SK-N-SH (cell line): ENCODE results near the gene NSL1. TPM values are rescaled to one million over a fixed set of nuclear protein-coding genes. Genes with fewer than 3 reads are reported as not detected.

Source experiments
- CTCF ChIA-PET: fragments of 300-600, 350-600 bp; formaldehyde crosslinking; extraction: SDS; loops from one replicate; lab custom pipeline; 2021; lab: Yijun Ruan, JAX
- POLR2A ChIA-PET: fragments of 350-600 bp; sonication (Branson Sonifier 250); formaldehyde crosslinking; extraction: SDS; loops from one replicate; lab custom pipeline; 2020; ENCODE audit warnings: antibody characterized with exemption, inconsistent platforms; lab: Yijun Ruan, JAX
- DNase-seq: peaks from one replicate; pipeline ENCODE4 v3.0.0; 2012
- H2AFZ ChIP-seq: fragments of 200-600 bp; sonication (generic); 2 replicates; pipeline ENCODE4 v1.8.1; 2016; ENCODE audit warnings: antibody characterized with exemption, mild to moderate bottlenecking, low read depth
- H3F3A ChIP-seq: fragments of 200-600 bp; sonication (generic); replicated peaks from 2 replicates; pipeline ENCODE3; 2016; ENCODE audit warnings: antibody characterized with exemption, mild to moderate bottlenecking; ENCODE audit not compliant: insufficient read depth
- H3K27ac ChIP-seq, 2 experiments: fragments of 200-500 bp in 1 of 2; fragments of 200-600 bp in 1 of 2; sonication (Bioruptor generic) in 1 of 2; sonication (generic), shearing (Covaris generic) in 1 of 2; 2 replicates each; pipeline versions ENCODE4 v1.5.1 to v1.6.1; 2014 to 2016; ENCODE audit warnings: low read depth in 2 of 2, inconsistent platforms in 1 of 2, low read length in 1 of 2, mild to moderate bottlenecking in 1 of 2, mixed read lengths in 1 of 2
- H3K27me3 ChIP-seq: fragments of 200-600 bp; sonication (generic), shearing (Covaris generic); 2 replicates; pipeline ENCODE4 v1.6.1; 2016; ENCODE audit warnings: mixed run types; ENCODE audit not compliant: insufficient read depth
- H3K36me3 ChIP-seq, 2 experiments: fragments of 200-500 bp in 1 of 2; fragments of 200-600 bp in 1 of 2; sonication (Bioruptor generic) in 1 of 2; sonication (generic) in 1 of 2; replicated peaks in 1 of 2; 2 replicates each; pipeline versions ENCODE3 to v1.5.1; 2014 to 2016; ENCODE audit warnings: low read length in 1 of 2, mild to moderate bottlenecking in 1 of 2; ENCODE audit not compliant: insufficient read depth in 2 of 2, control insufficient read depth in 1 of 2
- H3K4me1 ChIP-seq, 2 experiments: fragments of 200-500 bp in 1 of 2; fragments of 200-600 bp in 1 of 2; sonication (Bioruptor generic) in 1 of 2; sonication (generic), shearing (Covaris generic) in 1 of 2; 2 replicates each; pipeline versions ENCODE4 v1.5.1 to v1.6.1; 2014 to 2016; ENCODE audit warnings: low read depth in 1 of 2, low read length in 1 of 2, mixed run types in 1 of 2; ENCODE audit not compliant: insufficient read depth in 2 of 2, control insufficient read depth in 1 of 2
- H3K4me2 ChIP-seq: fragments of 200-600 bp; sonication (generic), shearing (Covaris generic); 2 replicates; pipeline ENCODE4 v1.6.1; 2017; ENCODE audit warnings: mixed run types
- H3K4me3 ChIP-seq, 2 experiments: fragments of 200-500 bp in 1 of 2; fragments of 200-600 bp in 1 of 2; sonication (Bioruptor generic) in 1 of 2; sonication (generic), shearing (Covaris generic) in 1 of 2; 2 replicates each; pipeline versions ENCODE4 v1.5.1 to v1.8.1; 2014 to 2016; ENCODE audit warnings: low read depth in 2 of 2, inconsistent platforms in 1 of 2, low read length in 1 of 2, mild to moderate bottlenecking in 1 of 2, mixed read lengths in 1 of 2, moderate library complexity in 1 of 2
- H3K79me2 ChIP-seq: fragments of 200-600 bp; sonication (generic); 2 replicates; pipeline ENCODE4 v1.8.1; 2017; ENCODE audit warnings: mild to moderate bottlenecking; ENCODE audit not compliant: insufficient read depth
- H3K9ac ChIP-seq: fragments of 200-600 bp; sonication (generic); 2 replicates; pipeline ENCODE4 v1.6.1; 2017; ENCODE audit warnings: mixed run types
- H3K9me2 ChIP-seq: fragments of 200-600 bp; sonication (generic); 2 replicates; pipeline ENCODE4 v1.6.1; 2017; ENCODE audit warnings: mixed run types
- H3K9me3 ChIP-seq: fragments of 200-600 bp; sonication (generic); 2 replicates; pipeline ENCODE4 v1.6.1; 2017; ENCODE audit warnings: mixed run types, mild to moderate bottlenecking, moderate library complexity
- H4K20me1 ChIP-seq: fragments of 200-600 bp; sonication (generic); 2 replicates; pipeline ENCODE4 v1.6.1; 2017; ENCODE audit warnings: mild to moderate bottlenecking, mixed run types; ENCODE audit not compliant: insufficient read depth
- CHD2 ChIP-seq: fragments of 150-350 bp; IDR thresholded peaks from 2 replicates; pipeline ENCODE4 v1.6.1; 2018; ENCODE audit warnings: low read length; ENCODE audit not compliant: partially characterized antibody
- ELF1 ChIP-seq: IDR thresholded peaks from 2 replicates; pipeline ENCODE4 v1.4.0; 2012
- EZH2phosphoT487 ChIP-seq: fragments of 200-600 bp; sonication (generic); IDR thresholded peaks from 2 replicates; pipeline ENCODE4 v1.6.1; 2017; ENCODE audit warnings: low read depth, mixed run types, mild to moderate bottlenecking, antibody characterized with exemption, moderate library complexity, borderline replicate concordance
- FOSL2 ChIP-seq: IDR thresholded peaks from 2 replicates; pipeline ENCODE4 v1.4.0; 2012; ENCODE audit warnings: low read depth, mild to moderate bottlenecking, moderate library complexity, borderline replicate concordance
- FOXJ3 ChIP-seq: sonication (generic); formaldehyde crosslinking; IDR thresholded peaks from 2 replicates; pipeline ENCODE4 v1.5.1; 2020; ENCODE audit warnings: mild to moderate bottlenecking, missing genetic modification reagents
- FOXM1 ChIP-seq: IDR thresholded peaks from 2 replicates; pipeline ENCODE4 v1.4.0; 2012; ENCODE audit warnings: low read depth, mild to moderate bottlenecking
- GABPA ChIP-seq: IDR thresholded peaks from 2 replicates; pipeline ENCODE4 v1.4.0; 2012; ENCODE audit warnings: low read depth, mild to moderate bottlenecking
- GATA2 ChIP-seq: sonication (generic); formaldehyde crosslinking; IDR thresholded peaks from 2 replicates; pipeline ENCODE4 v1.5.0; 2020; ENCODE audit warnings: mild to moderate bottlenecking, missing genetic modification reagents
- IRF3 ChIP-seq: fragments of 150-350 bp; IDR thresholded peaks from 2 replicates; pipeline ENCODE4 v1.6.1; 2016; ENCODE audit warnings: mild to moderate bottlenecking, low read depth, low read length
- JUND ChIP-seq: IDR thresholded peaks from 2 replicates; pipeline ENCODE4 v1.4.0; 2012
- RAD21 ChIP-seq: IDR thresholded peaks from 2 replicates; pipeline ENCODE4 v1.6.1; 2012; ENCODE audit warnings: mild to moderate bottlenecking, low read length
- REST ChIP-seq: IDR thresholded peaks from 2 replicates; pipeline ENCODE4 v1.6.1; 2012; ENCODE audit warnings: mild to moderate bottlenecking, low read depth, low read length, moderate library complexity
- SIN3A ChIP-seq: IDR thresholded peaks from 2 replicates; pipeline ENCODE4 v1.6.1; 2012; ENCODE audit warnings: low read depth, mild to moderate bottlenecking, low read length, moderate library complexity, borderline replicate concordance
- SMC3 ChIP-seq: IDR thresholded peaks from 2 replicates; pipeline ENCODE4 v1.6.1; 2012; ENCODE audit warnings: low read depth, low read length, improper control_type of control experiment
- TEAD4 ChIP-seq: IDR thresholded peaks from 2 replicates; pipeline ENCODE4 v1.4.0; 2012; ENCODE audit warnings: mild to moderate bottlenecking, borderline replicate concordance; ENCODE audit not compliant: insufficient read depth
- WGBS: methylation state at CpG from one replicate; pipeline ENCODE4 v1.1.6; 2017; ENCODE audit warnings: low lambda C conversion rate; 5-methylcytosine and 5-hydroxymethylcytosine counted together
- polyA plus RNA-seq, 3 experiments: library from polyadenylated mRNA; depleted of rRNA; stranded (reverse); fragments of >200 nt; gene quantifications; 2 replicates each; pipeline ENCODE4 v1.2.3, GENCODE V29; 2012

Gene NSL1
- polyA plus RNA-seq, 1 of the 3 experiments (the other 2 are of a cell fraction) = 22.5 TPM

- 71% methylated on average over 9 of the region's 9 CpGs for WGBS
- no peaks in the 10 kb centered on the region for H4K20me1 ChIP-seq
These were observed 100.0 kb downstream of the NSL1 start for GRCh38 chr1:212691561-212692071.

GRCh38 chr1:212690816-212691403 is 100.7 kb downstream of the NSL1 start:
- no peak for DNase-seq
- Histone ChIP-seq H3K36me3 (no peaks in the 10 kb centered on the region), H3K4me1 (no peaks in the 10 kb centered on the region), H3K4me2 (no peak overlapping the region), H3K9me3 (no peaks in the 10 kb centered on the region), H3F3A (peaks cover 6% of the 10 kb centered on the region), H2AFZ (no peak overlapping the region), H3K27ac (no peak overlapping the region), H3K4me3 (no peak overlapping the region), H4K20me1 (no peaks in the 10 kb centered on the region), H3K9ac (no peak overlapping the region), H3K27me3 (peaks cover 8% of the 10 kb centered on the region; the same call in 1 of the 2 replicates), H3K79me2 (no peaks in the 10 kb centered on the region), H3K9me2 (no peaks in the 10 kb centered on the region)
- 73% methylated on average over 4 of the region's 4 CpGs for WGBS
- ChIA-PET CTCF (interaction anchor here (1.0 to 1.3 kb wide), 3 partner anchors 8 to 82 kb away, joined by 3 read pairs; partner anchors contain the start of gene ATF3), POLR2A (no interaction called here)
- TF ChIP-seq SMC3 (no peak), JUND (no peak), ELF1 (no peak), IRF3 (no peak), RAD21 (no peak), GATA2 (CRISPR knock-in tag) (no peak), TEAD4 (no peak), EZH2phosphoT487 (no peak), SIN3A (no peak), CHD2 (no peak), FOXM1 (no peak), FOXJ3 (CRISPR knock-in tag) (no peak)

More at GRCh38 chr1:212691561-212692071, 100.0 kb downstream of the NSL1 start:
- ChIA-PET POLR2A (no interaction called here), CTCF (no interaction called here)
- H3F3A ChIP-seq = peaks cover 6% of the 10 kb centered on the region
- no peak overlapping the region for H3K27ac ChIP-seq
- no peaks in the 10 kb centered on the region for H3K9me3 ChIP-seq
- H3K79me2 ChIP-seq = no peaks in the 10 kb centered on the region
- no peak overlapping the region for H3K4me3 ChIP-seq
- H3K9ac ChIP-seq = no peak overlapping the region
- H3K4me2 ChIP-seq = no peak overlapping the region
- TF ChIP-seq FOSL2 (no peak), EZH2phosphoT487 (no peak), GABPA (no peak), REST (no peak), IRF3 (no peak)
- TF ChIP-seq, all 33 proteins: peak for 0
- Histone ChIP-seq H3K27me3 (peaks cover 15% of the 10 kb centered on the region; the same call in 1 of the 2 replicates), H2AFZ (no peak overlapping the region), H3K36me3 (no peaks in the 10 kb centered on the region), H3K9me2 (no peaks in the 10 kb centered on the region), H3K4me1 (no peaks in the 10 kb centered on the region)
- DNase-seq = no peak
